Sigmoid colon (tissue), 7 donors: Measurements from ENCODE around the gene SMAD9. TPM values are rescaled to one million over a fixed set of nuclear protein-coding genes. Genes with fewer than 3 reads are reported as not detected.

Experiments used
- DNase-seq: peaks from one replicate; pipeline ENCODE4 v3.0.0-alpha.2; 2019
- H3K27ac ChIP-seq, 4 donors: fragments of 200-600 bp; sonication (generic); one replicate each; pipeline ENCODE4 v1.5.1; 2016 to 2019; ENCODE audit warnings: mild to moderate bottlenecking in 1 of 4
- H3K27me3 ChIP-seq, 3 donors: fragments of 200-600 bp; sonication (generic); one replicate each; pipeline ENCODE4 v1.5.1; 2019; ENCODE audit warnings: mild to moderate bottlenecking in 1 of 3
- H3K36me3 ChIP-seq, 4 donors: fragments of 200-600 bp; sonication (generic); one replicate each; pipeline ENCODE4 v1.5.1; 2016 to 2019
- H3K4me1 ChIP-seq, 4 donors: fragments of 200-600 bp; sonication (generic); one replicate each; pipeline ENCODE4 v1.5.1; 2017 to 2019
- H3K4me3 ChIP-seq, 4 donors: fragments of 200-600 bp; sonication (generic); one replicate each; pipeline ENCODE4 v1.5.1; 2017 to 2019; ENCODE audit warnings: mild to moderate bottlenecking in 2 of 4, moderate library complexity in 1 of 4
- H3K9me3 ChIP-seq, 4 donors: fragments of 200-600 bp in 3 of 4; sonication (generic) in 3 of 4; one replicate each; pipeline versions ENCODE4 v1.5.1 to v1.6.1; 2013 to 2019
- CTCF ChIP-seq, 4 experiments: fragments of 450-650 bp in 3 of 4; fragments of 200-600 bp in 1 of 4; IDR thresholded peaks; one replicate each; pipeline ENCODE4 v1.5.1; 2016 to 2019; ENCODE audit warnings: antibody characterized with exemption in 4 of 4, mild to moderate bottlenecking in 3 of 4, moderate library complexity in 2 of 4
- EP300 ChIP-seq, 4 donors: sonication (generic); formaldehyde crosslinking; IDR thresholded peaks; one replicate each; pipeline ENCODE4 v1.6.1; 2017; ENCODE audit warnings: antibody characterized with exemption in 4 of 4
- POLR2A ChIP-seq, 2 donors: fragments of 450-650 bp; IDR thresholded peaks; one replicate each; pipeline ENCODE4 v1.6.1; 2016; ENCODE audit warnings: antibody characterized with exemption in 2 of 2, mild to moderate bottlenecking in 2 of 2, moderate library complexity in 2 of 2
- POLR2AphosphoS5 ChIP-seq, 4 donors: sonication (generic); formaldehyde crosslinking; IDR thresholded peaks; one replicate each; pipeline ENCODE4 v1.6.1; 2017; ENCODE audit warnings: antibody characterized with exemption in 4 of 4
- WGBS, 2 donors: extraction: QIAGEN DNeasy Blood & Tissue Kit; methylation state at CpG; one replicate each; pipeline ENCODE4 v1.1.7; 2013; 5-methylcytosine and 5-hydroxymethylcytosine counted together
- intact Hi-C: fragments of 100-400 bp; cut with DNase I; formaldehyde crosslinking; loops from one replicate; pipeline ENCODE4 v1.15.1; 2023
- polyA plus RNA-seq, 3 donors: library from polyadenylated mRNA; stranded (reverse); fragments of 200-250 nt; gene quantifications; one replicate each; pipeline ENCODE4 v1.2.3, GENCODE V29; 2013
- total RNA-seq, 4 donors: library from RNA; depleted of rRNA; stranded (reverse); fragments of >200 nt; gene quantifications; one replicate each; pipeline ENCODE4 v1.1.0, GENCODE V29; 2016
- donor health status: healthy with polysubstance abuse.
- donor health status: Bipolar disorder and iron deficiency.
- donor health status: healthy.

The SMAD9 gene
- total RNA-seq: 10 to 100 TPM; 21.7 to 33.3 (median 27.8) TPM
- 1 to 10 TPM; 1.2 to 4.3 (median 2.5) TPM for polyA plus RNA-seq

DNA sequence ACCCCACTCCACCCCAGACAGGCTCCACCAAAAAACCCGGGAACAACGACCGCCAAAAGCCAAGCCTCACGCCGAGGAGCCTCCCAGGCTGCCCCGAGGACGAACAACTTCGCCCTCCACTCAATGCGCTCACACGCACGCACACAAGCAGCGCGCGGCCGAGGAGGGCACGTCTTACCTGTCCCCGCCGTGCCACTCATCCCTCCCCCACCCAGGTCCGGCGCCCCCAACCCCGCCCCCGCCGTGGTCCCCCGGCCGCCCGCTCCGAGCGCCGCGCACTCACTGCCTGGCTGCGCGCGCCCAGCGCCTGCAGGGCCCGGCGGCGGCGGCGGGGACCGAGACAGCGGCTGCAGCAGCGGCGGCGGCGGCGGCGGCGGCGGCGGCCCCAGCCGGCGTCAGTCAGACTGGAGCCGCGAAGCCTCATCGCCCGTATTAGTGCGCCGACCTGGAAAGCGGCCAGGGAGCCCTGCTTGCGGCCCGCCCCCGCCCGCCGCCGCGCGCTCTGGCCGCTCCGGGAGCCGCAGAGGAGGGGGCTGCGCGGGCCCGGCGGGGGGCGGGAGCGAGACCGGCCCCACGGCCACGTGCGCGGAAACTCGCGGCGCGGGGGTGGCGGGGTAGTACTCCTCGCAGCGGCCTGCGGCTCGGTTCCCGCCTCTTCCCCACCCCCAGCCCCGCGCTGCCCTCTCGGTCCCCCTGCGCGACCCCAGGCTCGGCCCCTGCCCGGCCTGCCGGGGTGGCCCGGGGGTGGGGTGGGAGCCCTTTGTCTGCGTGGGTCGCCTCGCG is at the start of gene SMAD9:
Gene SMAD9, minus strand, starts transcription at position 406 of the 783 bp plus-strand sequence. CDS start 40,549 bp downstream, outside the sequence.
- 1% methylated on average over 104 of the region's 104 CpGs for WGBS, 2 donors
- intact Hi-C loops: loop anchor here (5.0 kb wide), 2 partner anchors 77 to 103 kb away; partner anchors contain the start of genes ALG5 and RFXAP

DNA sequence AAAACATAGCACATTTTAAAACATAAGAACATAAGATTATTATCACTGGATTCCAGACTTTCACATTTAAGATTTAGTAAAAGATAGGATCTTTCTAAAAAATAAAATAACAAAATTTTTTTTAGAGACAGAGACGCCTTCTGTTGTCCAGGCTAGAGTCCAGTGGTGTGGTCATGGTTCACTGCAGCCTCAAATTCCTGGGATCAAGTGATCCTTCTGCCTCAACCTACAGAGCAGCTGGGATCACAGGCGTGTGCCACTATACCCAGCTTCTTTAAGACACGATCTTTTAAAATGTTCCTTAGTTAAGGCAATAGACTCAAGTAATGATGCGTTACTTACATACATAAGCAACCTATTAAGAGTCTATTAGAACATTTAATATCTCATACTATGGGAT is 46.4 kb upstream of the SMAD9 start:
- TF ChIP-seq CTCF (IDR thresholded peaks at IDR 0.05) (no peak), POLR2A (IDR thresholded peaks at IDR 0.05) (no peak)
- H3K36me3 ChIP-seq: peaks cover 0 to 87% (median 15%) of the 10 kb centered on the region in 4 donors
- no peak overlapping the region for H3K4me3 ChIP-seq
- H3K4me1 ChIP-seq: peaks cover 0 to 12% (median 0%) of the 10 kb centered on the region in 4 donors
- 95 to 98% methylated on average over 4 of the region's 4 CpGs for WGBS, 2 donors
- no peak overlapping the region for H3K27ac ChIP-seq
- no peak for DNase-seq
- H3K9me3 ChIP-seq: no peaks in the 10 kb centered on the region
- no peaks in the 10 kb centered on the region for H3K27me3 ChIP-seq
- intact Hi-C loops: no loop called here

More for the DNA sequence above, at the start of gene SMAD9:
- H3K27me3 ChIP-seq: no peaks in the 10 kb centered on the region
- no peaks in the 10 kb centered on the region for H3K9me3 ChIP-seq
- no peaks in the 10 kb centered on the region for H3K36me3 ChIP-seq
- peak within 1 kb of the TSS; percentile 81 to 89 (median 89) for H3K27ac ChIP-seq
- TF ChIP-seq POLR2AphosphoS5 (IDR thresholded peaks at IDR 0.05) (peak in 1 of 4 donors; percentile 23), POLR2A (IDR thresholded peaks at IDR 0.05) (no peak)
- H3K4me1 ChIP-seq: peaks cover 0 to 47% (median 34%) of the 10 kb centered on the region in 4 donors
- peak within 1 kb of the TSS; percentile 51 to 73 (median 68) for H3K4me3 ChIP-seq
- peak; percentile 91 for DNase-seq

GRCh38 chr13:36965767-36966166 is 45.7 kb upstream of the SMAD9 start:
- intact Hi-C loops: no loop called here
- Histone ChIP-seq H3K9me3 (no peaks in the 10 kb centered on the region), H3K4me3 (no peak overlapping the region), H3K27ac (no peak overlapping the region), H3K4me1 (peaks cover 0 to 12% (median 0%) of the 10 kb centered on the region in 4 donors), H3K36me3 (peaks cover 0 to 87% (median 13%) of the 10 kb centered on the region in 4 donors), H3K27me3 (no peaks in the 10 kb centered on the region)
- TF ChIP-seq POLR2A (IDR thresholded peaks at IDR 0.05) (no peak), POLR2AphosphoS5 (IDR thresholded peaks at IDR 0.05) (no peak), EP300 (IDR thresholded peaks at IDR 0.05) (no peak), CTCF (IDR thresholded peaks at IDR 0.05) (no peak)
- DNase-seq: no peak
- 76 to 82% methylated on average over 2 of the region's 2 CpGs for WGBS, 2 donors

DNA sequence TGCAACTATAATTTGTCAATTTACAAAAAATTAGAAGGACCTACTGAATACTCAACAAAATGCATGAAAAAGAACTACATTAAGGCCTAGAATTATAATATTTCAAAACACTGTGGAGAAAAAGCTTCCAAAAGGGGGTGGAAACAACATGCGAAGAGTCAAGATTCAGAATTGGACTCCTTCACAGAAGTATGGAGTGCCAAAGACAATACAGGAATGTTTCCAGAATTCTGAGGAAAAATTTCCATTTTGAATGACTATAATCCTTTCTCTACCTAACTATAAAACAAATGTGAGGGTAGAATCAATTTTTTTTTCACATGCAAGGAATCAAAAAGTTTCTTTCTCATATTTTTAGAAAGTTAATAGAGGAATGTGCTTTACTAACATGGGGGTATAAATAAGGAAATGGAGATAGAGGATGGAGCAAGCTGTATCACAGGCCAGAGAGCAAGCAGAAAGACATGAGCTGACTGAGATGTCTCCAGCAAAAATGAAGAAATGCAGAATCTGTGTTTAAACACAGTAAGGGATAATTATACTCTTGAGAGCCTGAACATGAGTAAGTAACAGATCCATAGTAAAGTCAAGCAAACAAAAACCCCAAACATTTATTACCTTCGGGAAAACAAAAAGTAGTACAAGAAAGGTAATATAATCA is 39.5 kb upstream of the SMAD9 start:
- Histone ChIP-seq H3K9me3 (no peaks in the 10 kb centered on the region), H3K4me3 (no peak overlapping the region), H3K4me1 (no peaks in the 10 kb centered on the region), H3K36me3 (peaks cover 0 to 46% (median 9%) of the 10 kb centered on the region in 4 donors), H3K27me3 (no peaks in the 10 kb centered on the region), H3K27ac (no peak overlapping the region)
- no peak for DNase-seq
- intact Hi-C loops: no loop called here
- 89 to 91% methylated on average over 2 of the region's 2 CpGs for WGBS, 2 donors
- TF ChIP-seq CTCF (IDR thresholded peaks at IDR 0.05) (no peak), POLR2AphosphoS5 (IDR thresholded peaks at IDR 0.05) (no peak), POLR2A (IDR thresholded peaks at IDR 0.05) (no peak), EP300 (IDR thresholded peaks at IDR 0.05) (no peak)

GRCh38 chr13:36954542-36954941 is 34.5 kb upstream of the SMAD9 start:
- Histone ChIP-seq H3K36me3 (peaks cover 0 to 39% (median 4%) of the 10 kb centered on the region in 4 donors), H3K4me1 (no peaks in the 10 kb centered on the region), H3K27me3 (no peaks in the 10 kb centered on the region), H3K9me3 (no peaks in the 10 kb centered on the region), H3K4me3 (no peak overlapping the region), H3K27ac (no peak overlapping the region)
- TF ChIP-seq POLR2AphosphoS5 (IDR thresholded peaks at IDR 0.05): no peak
- no peak for TF ChIP-seq POLR2A (IDR thresholded peaks at IDR 0.05)
- no peak for TF ChIP-seq CTCF (IDR thresholded peaks at IDR 0.05)
- TF ChIP-seq EP300 (IDR thresholded peaks at IDR 0.05): no peak
- intact Hi-C loops: no loop called here
- DNase-seq: no peak
